Muscle of leg (tissue), 11 donors: ENCODE data around the gene SORT1. TPM values are rescaled to one million over a fixed set of nuclear protein-coding genes. Genes with fewer than 3 reads are reported as not detected.
"Not testable (repeated sequence)": the region's sequence is repeated elsewhere in the genome, so short reads cannot be mapped to it uniquely, and the experiment has no call there.

ENCODE experiments used
- DNase-seq: peaks from one replicate; pipeline ENCODE4 v3.0.0; 2013
- H3K27ac ChIP-seq: one replicate; pipeline ENCODE4 v1.5.1; 2013; ENCODE audit warnings: mild to moderate bottlenecking, low read length, control low read depth
- H3K27me3 ChIP-seq: one replicate; pipeline ENCODE4 v1.6.1; 2013; ENCODE audit warnings: low read length; ENCODE audit not compliant: control insufficient read depth, insufficient read depth
- H3K36me3 ChIP-seq: one replicate; pipeline ENCODE4 v1.6.1; 2013; ENCODE audit warnings: low read length; ENCODE audit not compliant: control insufficient read depth, insufficient read depth
- H3K4me1 ChIP-seq: one replicate; pipeline ENCODE4 v1.6.1; 2013; ENCODE audit warnings: low read length; ENCODE audit not compliant: control insufficient read depth, insufficient read depth
- H3K4me3 ChIP-seq: one replicate; pipeline ENCODE4 v1.5.1; 2013; ENCODE audit warnings: low read length, control low read depth
- H3K9me3 ChIP-seq: replicated peaks from 2 replicates; pipeline ENCODE4 v1.6.1; 2013; ENCODE audit warnings: low read depth, low read length; ENCODE audit not compliant: control insufficient read depth
- WGBS: methylation state at CpG from one replicate; pipeline ENCODE4 v1.1.5; 2013; ENCODE audit warnings: missing lambda C conversion rate; ENCODE audit not compliant: insufficient coverage; 5-methylcytosine and 5-hydroxymethylcytosine counted together
- polyA plus RNA-seq, 8 donors: library from polyadenylated mRNA; unstranded; fragments of 120-200 nt; gene quantifications; one replicate each; pipeline versions ENCODE4 v1.2.1 to v1.2.3, GENCODE V29; 2013; ENCODE audit warnings: inconsistent platforms in 1 of 8, low replicate concordance in 1 of 8; ENCODE audit not compliant: insufficient read length in 8 of 8, insufficient read depth in 1 of 8
- total RNA-seq: library from RNA; stranded (reverse); fragments of 120-200 nt; gene quantifications from one replicate; pipeline ENCODE4 v1.2.4, GENCODE V29; 2013

SORT1 gene
- total and polyA plus RNA-seq, 9 donors = 11.6 to 32.1 (median 24.5) TPM

DNA sequence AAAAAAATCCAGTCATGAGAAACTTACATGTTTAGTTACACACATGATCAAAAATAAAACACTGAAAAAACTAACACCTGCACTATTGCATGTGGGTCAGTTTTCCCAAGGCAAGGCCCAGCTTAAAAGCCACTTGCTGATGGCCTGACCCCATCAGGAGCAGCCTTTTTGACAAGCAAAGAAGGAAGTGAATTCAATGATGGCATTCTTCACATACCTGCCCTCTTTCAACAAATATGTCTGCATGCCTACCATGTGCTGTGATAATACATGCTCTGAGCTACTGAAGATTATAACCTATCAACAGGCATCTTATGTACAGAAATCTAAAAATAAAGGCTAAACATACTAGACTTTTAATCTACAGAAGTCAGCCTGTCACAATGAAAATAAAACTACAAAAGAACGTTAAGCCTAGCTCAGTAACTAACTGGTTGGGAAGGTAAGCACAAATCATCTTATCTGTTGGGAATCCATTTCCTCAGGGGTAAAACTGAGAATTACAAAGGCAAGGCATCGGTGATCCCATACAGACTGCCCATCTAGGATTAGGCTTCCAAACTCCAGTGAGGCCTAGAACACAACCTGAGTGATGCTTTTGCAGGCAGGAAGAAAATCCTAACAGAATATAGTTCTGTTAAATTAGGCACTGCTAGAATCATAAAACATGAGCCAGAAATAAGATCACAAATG, 14.5 kb downstream of the SORT1 start:
- no peaks in the 10 kb centered on the region for H3K36me3 ChIP-seq
- no peaks in the 10 kb centered on the region for H3K9me3 ChIP-seq
- 55% methylated on average over 2 of the region's 2 CpGs for WGBS
- H3K27me3 ChIP-seq = no peaks in the 10 kb centered on the region
- H3K4me3 ChIP-seq = no peak overlapping the region
- no peak for DNase-seq
- no peak overlapping the region for H3K27ac ChIP-seq
- no peaks in the 10 kb centered on the region for H3K4me1 ChIP-seq

GRCh38 chr1:109381573-109381972, 16.1 kb downstream of the SORT1 start:
- Histone ChIP-seq H3K9me3 (no peaks in the 10 kb centered on the region), H3K27me3 (no peaks in the 10 kb centered on the region), H3K4me1 (no peaks in the 10 kb centered on the region), H3K36me3 (no peaks in the 10 kb centered on the region), H3K4me3 (no peak overlapping the region), H3K27ac (no peak overlapping the region)
- 80% methylated on average over 1 of the region's 2 CpGs for WGBS
- DNase-seq = no peak

DNA sequence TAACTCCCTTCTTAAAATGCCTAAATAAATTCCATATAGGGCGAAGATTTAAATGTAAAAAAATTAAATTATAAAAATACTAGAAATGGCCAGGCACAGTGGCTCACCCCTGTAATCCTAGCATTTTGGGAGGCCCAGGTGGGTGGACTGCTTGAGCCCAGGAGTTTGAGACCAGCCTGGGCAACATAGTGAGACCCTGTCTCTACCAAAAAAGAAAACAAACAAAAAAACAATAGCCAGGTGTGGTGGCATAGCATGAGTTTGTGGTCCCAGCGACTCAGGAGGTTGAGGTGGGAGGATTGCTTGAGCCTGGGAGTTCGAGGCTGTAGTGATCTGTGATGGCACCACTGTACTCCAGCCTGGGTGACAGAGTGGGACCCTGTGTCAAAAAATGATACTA, 17.8 kb downstream of the SORT1 start:
- DNase-seq = no peak
- H3K4me1 ChIP-seq = no peaks in the 10 kb centered on the region
- H3K27ac ChIP-seq = no peak overlapping the region
- no peak overlapping the region for H3K4me3 ChIP-seq
- no peaks in the 10 kb centered on the region for H3K9me3 ChIP-seq
- no peaks in the 10 kb centered on the region for H3K27me3 ChIP-seq
- WGBS = 100% methylated on average over 2 of the region's 3 CpGs
- H3K36me3 ChIP-seq = no peaks in the 10 kb centered on the region

DNA sequence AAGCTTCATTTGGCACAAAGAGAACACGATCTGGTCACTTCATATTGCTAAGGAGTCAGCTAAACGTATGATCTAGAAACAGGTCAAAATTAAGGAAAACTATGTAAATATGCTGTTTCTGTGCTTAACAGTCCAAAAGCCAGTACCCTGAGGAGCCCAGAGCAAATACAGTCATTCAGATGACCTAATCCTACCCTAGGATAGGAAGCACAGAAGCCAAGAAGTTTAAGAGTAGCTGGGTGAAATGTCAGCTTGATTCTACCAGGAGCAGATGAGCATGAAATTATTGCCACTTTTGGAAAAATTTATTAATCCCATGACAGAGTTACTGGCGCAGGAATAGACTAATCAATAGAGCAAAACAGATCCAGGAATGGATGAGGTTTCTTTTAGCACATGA, 18.3 kb downstream of the SORT1 start:
- no peak for DNase-seq
- H3K4me3 ChIP-seq = no peak overlapping the region
- H3K27ac ChIP-seq = no peak overlapping the region
- H3K9me3 ChIP-seq = no peaks in the 10 kb centered on the region
- 80% methylated on average over 1 of the region's 3 CpGs for WGBS
- no peaks in the 10 kb centered on the region for H3K36me3 ChIP-seq
- H3K4me1 ChIP-seq = no peaks in the 10 kb centered on the region
- no peaks in the 10 kb centered on the region for H3K27me3 ChIP-seq

- H3K4me3 ChIP-seq = no peak overlapping the region
- no peaks in the 10 kb centered on the region for H3K36me3 ChIP-seq
- H3K9me3 ChIP-seq = no peaks in the 10 kb centered on the region
- H3K27me3 ChIP-seq = no peaks in the 10 kb centered on the region
- H3K27ac ChIP-seq = no peak overlapping the region
- WGBS = 92% methylated on average over 3 of the region's 4 CpGs
- no peak for DNase-seq
- H3K4me1 ChIP-seq = peaks cover 3% of the 10 kb centered on the region
Measured at GRCh38 chr1:109377698-109378097, 20.0 kb downstream of the SORT1 start.

GRCh38 chr1:109373696-109374095, 24.0 kb downstream of the SORT1 start:
- DNase-seq, H3K27ac ChIP-seq, H3K36me3 ChIP-seq, H3K4me3 ChIP-seq, H3K4me1 ChIP-seq, H3K9me3 ChIP-seq, H3K27me3 ChIP-seq: not testable (repeated sequence)
- no CpG with 5 or more reads among the region's 2 CpGs for WGBS

GRCh38 chr1:109373126-109373525, 24.6 kb downstream of the SORT1 start:
- Histone ChIP-seq H3K27ac (no peak overlapping the region), H3K4me3 (no peak overlapping the region), H3K4me1 (peaks cover 9% of the 10 kb centered on the region), H3K27me3 (no peaks in the 10 kb centered on the region), H3K36me3 (no peaks in the 10 kb centered on the region), H3K9me3 (no peaks in the 10 kb centered on the region)
- WGBS = 57% methylated on average over 3 of the region's 5 CpGs
- no peak for DNase-seq

DNA sequence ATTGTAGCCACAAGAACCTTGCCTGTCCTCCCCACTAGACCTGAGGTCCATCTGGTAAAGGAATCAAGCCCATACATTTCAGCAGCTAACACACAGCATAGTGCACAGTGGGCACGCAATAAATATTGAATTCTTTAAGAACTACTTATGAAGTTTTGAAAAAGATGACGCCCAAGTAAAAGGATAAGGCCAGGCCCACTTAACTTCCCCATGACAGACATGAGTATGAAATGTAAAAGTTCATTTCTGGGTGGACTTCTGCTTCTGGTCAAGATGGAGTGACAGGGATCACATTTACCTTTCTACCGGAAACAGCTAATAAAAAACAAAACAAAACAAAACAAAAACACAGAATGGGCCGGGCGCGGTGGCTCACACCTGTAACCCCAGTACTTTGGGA, 25.4 kb downstream of the SORT1 start:
- no peak overlapping the region for H3K27ac ChIP-seq

DNA sequence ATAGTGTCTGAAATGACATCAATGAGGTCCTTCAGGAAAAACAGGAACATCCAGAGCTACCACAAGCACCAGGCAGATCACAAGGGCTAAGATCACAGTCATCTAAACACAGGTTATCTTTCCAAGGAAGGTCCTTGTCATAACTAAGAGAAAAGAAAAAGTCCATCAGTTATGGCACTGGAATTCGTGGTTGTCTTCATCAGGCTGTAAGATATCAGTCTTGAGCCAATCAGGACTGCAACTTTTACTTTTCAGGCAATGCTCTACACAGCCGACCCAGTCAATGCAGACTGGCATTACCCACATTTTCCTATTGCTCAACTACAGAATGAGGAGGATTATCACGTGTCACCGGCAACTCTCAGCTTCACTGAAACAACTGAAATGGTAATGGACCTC, 26.4 kb downstream of the SORT1 start:
- peaks cover 9% of the 10 kb centered on the region for H3K4me1 ChIP-seq
- DNase-seq = peak; percentile 57

More for the DNA sequence above, 25.4 kb downstream of the SORT1 start:
- WGBS = 80% methylated on average over 1 of the region's 6 CpGs
- no peak overlapping the region for H3K4me3 ChIP-seq
- H3K36me3 ChIP-seq = no peaks in the 10 kb centered on the region
- no peak for DNase-seq
- H3K4me1 ChIP-seq = peaks cover 9% of the 10 kb centered on the region
- no peaks in the 10 kb centered on the region for H3K9me3 ChIP-seq
- no peaks in the 10 kb centered on the region for H3K27me3 ChIP-seq

GRCh38 chr1:109370712-109371340, 26.9 kb downstream of the SORT1 start:
- Histone ChIP-seq H3K27ac (no peak overlapping the region), H3K4me3 (no peak overlapping the region), H3K4me1 (peaks cover 9% of the 10 kb centered on the region), H3K27me3 (no peaks in the 10 kb centered on the region), H3K36me3 (peaks cover 9% of the 10 kb centered on the region), H3K9me3 (no peaks in the 10 kb centered on the region)
- DNase-seq = no peak
- WGBS = 54% methylated on average over 5 of the region's 7 CpGs

More for the DNA sequence above, 26.4 kb downstream of the SORT1 start:
- Histone ChIP-seq H3K27ac (no peak overlapping the region), H3K4me3 (no peak overlapping the region), H3K27me3 (no peaks in the 10 kb centered on the region), H3K36me3 (peaks cover 8% of the 10 kb centered on the region), H3K9me3 (no peaks in the 10 kb centered on the region)
- 83% methylated on average over 2 of the region's 4 CpGs for WGBS
